Measurements from ENCODE around the gene PRPF40A. TPM values are rescaled to one million over a fixed set of nuclear protein-coding genes. Genes with fewer than 3 reads are reported as not detected.

PRPF40A gene
- polyA plus RNA-seq, 2 donors, result 15.6 to 26.1 TPM

DNA sequence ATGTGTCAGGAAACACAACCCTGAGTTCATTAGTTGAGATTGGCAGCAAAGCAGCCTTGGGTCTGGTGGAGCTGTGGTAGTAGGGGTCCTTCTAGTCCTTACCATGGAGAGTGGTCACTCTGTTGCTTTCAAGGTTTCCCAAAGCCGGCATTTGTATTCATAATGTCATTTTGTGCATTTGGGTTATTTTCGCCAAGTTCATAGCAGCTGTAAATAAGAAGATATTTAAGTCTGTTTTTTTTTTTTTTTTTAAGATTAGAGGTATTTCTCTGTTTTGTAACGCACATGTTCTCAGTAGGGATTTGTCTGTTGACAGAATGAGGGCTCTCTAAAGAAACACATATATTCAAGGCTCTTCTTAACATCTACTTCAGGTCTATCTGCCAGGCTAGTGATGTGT is 114.1 kb downstream of the PRPF40A start:
- no peaks in the 10 kb centered on the region for H3K9me3 ChIP-seq (ENCODE audit: control insufficient read depth in 2 of 2, insufficient read depth in 1 of 2, low read depth in 1 of 2, low read length in 1 of 2)
- 92 to 95% methylated on average over 3 of the region's 3 CpGs for WGBS, 2 donors

DNA sequence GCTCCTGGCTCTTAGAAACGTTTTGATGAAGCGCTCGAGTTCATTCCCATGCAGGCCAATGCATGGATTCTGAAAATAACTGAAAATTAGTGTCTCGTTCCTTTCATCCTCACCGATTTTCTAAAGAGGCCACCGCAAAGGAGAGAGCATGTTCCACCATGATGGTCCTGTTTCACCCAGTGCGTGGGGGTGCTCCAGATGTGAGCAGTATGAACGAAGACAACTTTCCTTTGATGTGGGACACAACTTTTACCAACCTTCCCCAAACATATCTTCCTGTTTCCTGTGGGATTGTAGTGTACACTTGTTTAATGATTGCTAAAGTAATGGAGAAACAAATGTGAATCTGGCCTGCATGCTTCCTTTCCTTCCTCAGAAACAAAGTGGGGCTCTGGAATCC is 114.5 kb downstream of the PRPF40A start:
- no peaks in the 10 kb centered on the region for H3K9me3 ChIP-seq (ENCODE audit: control insufficient read depth in 2 of 2, insufficient read depth in 1 of 2, low read depth in 1 of 2, low read length in 1 of 2)
- no peaks in the 10 kb centered on the region for H3K27me3 ChIP-seq (ENCODE audit: control insufficient read depth in 1 of 2, insufficient read depth in 2 of 2, low read length in 2 of 2)
- WGBS, 2 donors, result 86 to 91% methylated on average over 8 of the region's 8 CpGs
- H3K36me3 ChIP-seq (ENCODE audit: control insufficient read depth in 2 of 2, insufficient read depth in 2 of 2, low read length in 1 of 2), result no peaks in the 10 kb centered on the region
- no peak overlapping the region for H3K4me3 ChIP-seq (ENCODE audit: low read depth in 1 of 2, low read length in 2 of 2)
- H3K27ac ChIP-seq (ENCODE audit: low read depth in 2 of 2, low read length in 1 of 2), result no peak overlapping the region
- no peaks in the 10 kb centered on the region for H3K4me1 ChIP-seq (ENCODE audit: control insufficient read depth in 2 of 2, insufficient read depth in 2 of 2, low read length in 1 of 2)

More for the DNA sequence above, 114.1 kb downstream of the PRPF40A start:
- H3K4me3 ChIP-seq (ENCODE audit: low read depth in 1 of 2, low read length in 2 of 2), result no peak overlapping the region
- no peaks in the 10 kb centered on the region for H3K36me3 ChIP-seq (ENCODE audit: control insufficient read depth in 2 of 2, insufficient read depth in 2 of 2, low read length in 1 of 2)
- no peak overlapping the region for H3K27ac ChIP-seq (ENCODE audit: low read depth in 2 of 2, low read length in 1 of 2)
- no peaks in the 10 kb centered on the region for H3K4me1 ChIP-seq (ENCODE audit: control insufficient read depth in 2 of 2, insufficient read depth in 2 of 2, low read length in 1 of 2)
- no peaks in the 10 kb centered on the region for H3K27me3 ChIP-seq (ENCODE audit: control insufficient read depth in 1 of 2, insufficient read depth in 2 of 2, low read length in 2 of 2)

Other genes with a start within 250 kb of the PRPF40A start
- gene ARL6IP6, start 1.2 kb upstream of the PRPF40A start, polyA plus RNA-seq, result 10 to 100 TPM in 1 of 2 donors, 1 to 10 TPM in 1; 6.0 to 10.3 TPM